Bone marrow (tissue), 2 donors: ENCODE data around the gene TSHZ3.

ENCODE experiments used
- DNase-seq, 2 donors: peaks; one replicate each; lab custom pipeline; 2025; lab: John Stamatoyannopoulos, UW

Gene TSHZ3

DNA sequence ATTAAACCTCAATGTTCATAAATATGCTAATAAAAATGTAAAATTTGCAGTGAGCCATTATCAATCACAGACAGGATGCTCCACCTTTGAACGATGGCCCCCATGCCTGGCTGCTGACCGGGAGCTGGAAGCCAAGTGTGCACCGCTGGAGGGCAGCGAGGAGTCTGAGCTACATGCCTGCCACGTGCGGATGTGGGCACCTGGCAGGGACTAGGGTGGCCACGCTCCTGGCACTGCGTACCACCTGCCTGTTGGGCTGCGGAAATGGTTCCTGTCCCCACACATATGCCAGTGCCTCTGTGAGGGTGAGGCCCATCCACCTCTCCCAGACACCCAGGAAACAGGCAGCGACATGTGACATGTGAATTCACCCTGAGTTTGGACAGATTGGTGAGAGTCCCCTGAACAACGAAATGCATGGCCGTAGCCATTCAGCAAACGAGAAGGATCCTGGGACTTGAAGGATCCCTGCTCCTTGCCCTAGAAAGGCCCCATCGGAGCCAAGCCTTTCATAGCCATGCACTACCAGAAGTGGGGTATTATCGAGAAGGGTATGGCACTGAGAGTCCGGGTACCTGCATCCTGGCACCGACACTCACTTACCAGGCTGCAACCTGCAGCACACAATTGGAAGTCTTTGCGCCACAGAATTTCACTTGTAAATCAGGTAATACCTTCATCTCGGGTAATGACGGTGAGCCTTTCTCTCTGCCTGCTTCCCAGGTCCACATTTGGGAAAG is 35.8 kb downstream of the TSHZ3 start:
- DNase-seq: no peak

- DNase-seq: no peak
Measured at GRCh38 chr19:31312677-31313244, 36.5 kb downstream of the TSHZ3 start.

DNA sequence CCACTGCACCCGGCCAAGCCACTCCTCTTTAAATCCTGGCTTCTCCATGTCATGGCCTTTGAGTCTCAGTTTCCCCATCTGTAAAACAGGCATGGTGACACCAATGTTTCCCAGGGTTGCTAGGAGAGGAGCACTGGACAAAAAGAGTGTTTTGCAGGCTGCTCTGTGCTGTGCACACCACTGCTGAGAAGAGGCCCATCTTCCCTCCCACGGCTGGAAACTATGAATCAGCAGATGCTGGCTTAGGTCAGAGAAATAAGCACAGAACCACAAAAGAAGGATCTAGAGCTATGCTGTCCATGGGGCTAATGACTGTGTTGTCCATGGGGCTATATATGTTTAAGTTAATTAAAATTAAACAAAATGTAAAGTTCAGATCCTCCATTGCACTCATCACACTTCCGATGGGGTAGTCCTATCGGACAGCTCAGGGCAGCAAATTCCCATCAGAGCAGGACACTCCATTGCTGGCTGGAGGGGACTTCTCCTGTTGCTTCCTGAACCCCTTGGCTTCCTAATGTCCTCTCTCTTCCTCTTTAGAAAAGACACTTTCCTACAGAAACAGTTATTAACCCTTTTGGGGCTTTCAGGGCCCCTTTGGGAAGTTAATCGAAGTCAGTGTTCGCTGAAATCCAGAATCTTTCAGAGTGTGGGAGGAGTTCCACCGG is 37.1 kb downstream of the TSHZ3 start:
- no peak for DNase-seq

- DNase-seq: no peak
Measured at GRCh38 chr19:31310432-31311133, 38.7 kb downstream of the TSHZ3 start.

- no peak for DNase-seq
Measured at GRCh38 chr19:31308781-31309180, 40.5 kb downstream of the TSHZ3 start.

GRCh38 chr19:31307071-31307669 is 42.1 kb downstream of the TSHZ3 start:
- DNase-seq: no peak

- DNase-seq: no peak
Measured at GRCh38 chr19:31306006-31306753, 43.1 kb downstream of the TSHZ3 start.

GRCh38 chr19:31304831-31305312 is 44.4 kb downstream of the TSHZ3 start:
- no peak for DNase-seq

DNA sequence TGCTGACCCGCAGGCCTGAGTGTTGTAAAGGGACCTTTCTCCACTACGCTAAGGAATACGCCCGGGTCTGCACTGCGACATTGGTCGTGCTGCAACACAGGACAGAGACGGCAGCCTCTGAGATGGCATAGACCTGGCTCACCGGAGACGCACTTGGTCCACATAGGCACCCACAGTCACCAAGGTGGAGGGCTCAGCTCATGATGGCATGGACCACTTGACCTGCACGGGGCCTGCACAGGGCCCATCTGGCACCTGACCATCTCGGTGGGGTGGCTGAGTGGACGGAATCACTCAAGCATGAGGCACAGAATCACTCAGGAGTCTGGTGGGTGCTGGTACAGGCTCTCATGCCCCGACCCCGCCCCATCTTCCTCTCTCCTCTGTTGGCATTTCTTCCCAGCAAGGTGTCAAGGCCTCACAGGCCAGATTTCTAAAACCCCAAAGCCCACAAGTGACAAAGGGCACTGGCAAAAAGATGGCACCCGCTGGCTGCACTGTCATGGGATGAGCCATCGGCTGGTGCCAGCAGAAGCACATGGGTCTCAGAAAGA is 45.9 kb downstream of the TSHZ3 start:
- DNase-seq: no peak

- DNase-seq: no peak
Measured at GRCh38 chr19:31301306-31301980, 47.8 kb downstream of the TSHZ3 start.

- DNase-seq: no peak
Measured at GRCh38 chr19:31300422-31300821, 48.8 kb downstream of the TSHZ3 start.

DNA sequence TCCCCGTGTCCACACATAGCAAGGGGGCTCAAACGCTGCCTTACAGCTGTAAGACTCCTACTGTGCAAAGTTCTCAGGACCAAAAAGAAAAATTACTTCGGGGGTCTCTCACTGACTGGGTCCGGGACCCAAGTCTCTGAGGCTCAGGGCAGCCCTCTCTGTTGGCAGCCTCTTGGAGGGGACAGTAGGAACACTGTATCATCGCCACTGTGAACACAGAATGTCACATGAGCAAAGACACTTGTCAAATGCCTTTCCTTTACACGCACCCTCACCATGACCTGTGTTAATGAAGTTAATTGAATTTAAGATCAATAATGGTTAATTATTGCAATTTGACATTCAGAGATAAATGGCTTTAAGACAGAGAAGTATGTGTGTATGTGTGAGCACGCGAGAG is 49.6 kb downstream of the TSHZ3 start:
- DNase-seq: no peak

DNA sequence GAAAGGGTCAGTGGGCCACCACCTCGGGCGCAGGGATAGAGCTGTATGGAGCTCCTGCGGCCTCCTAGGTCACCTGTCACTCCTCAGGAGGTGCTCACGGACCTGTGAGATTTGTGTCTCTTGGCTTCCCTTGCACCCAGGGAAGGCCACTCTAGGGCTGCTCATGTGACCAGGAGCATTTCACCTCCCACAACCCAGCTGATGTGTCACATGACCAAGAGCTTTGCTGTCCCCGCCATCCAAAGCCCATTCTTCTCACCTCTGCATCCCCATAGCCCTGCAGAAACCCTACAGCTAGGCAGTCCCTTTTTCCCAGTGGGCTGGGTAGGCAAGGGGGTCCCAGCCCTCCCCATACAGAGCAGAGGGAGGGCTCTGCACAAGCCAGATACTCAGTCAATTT is 51.2 kb downstream of the TSHZ3 start:
- no peak for DNase-seq

DNA sequence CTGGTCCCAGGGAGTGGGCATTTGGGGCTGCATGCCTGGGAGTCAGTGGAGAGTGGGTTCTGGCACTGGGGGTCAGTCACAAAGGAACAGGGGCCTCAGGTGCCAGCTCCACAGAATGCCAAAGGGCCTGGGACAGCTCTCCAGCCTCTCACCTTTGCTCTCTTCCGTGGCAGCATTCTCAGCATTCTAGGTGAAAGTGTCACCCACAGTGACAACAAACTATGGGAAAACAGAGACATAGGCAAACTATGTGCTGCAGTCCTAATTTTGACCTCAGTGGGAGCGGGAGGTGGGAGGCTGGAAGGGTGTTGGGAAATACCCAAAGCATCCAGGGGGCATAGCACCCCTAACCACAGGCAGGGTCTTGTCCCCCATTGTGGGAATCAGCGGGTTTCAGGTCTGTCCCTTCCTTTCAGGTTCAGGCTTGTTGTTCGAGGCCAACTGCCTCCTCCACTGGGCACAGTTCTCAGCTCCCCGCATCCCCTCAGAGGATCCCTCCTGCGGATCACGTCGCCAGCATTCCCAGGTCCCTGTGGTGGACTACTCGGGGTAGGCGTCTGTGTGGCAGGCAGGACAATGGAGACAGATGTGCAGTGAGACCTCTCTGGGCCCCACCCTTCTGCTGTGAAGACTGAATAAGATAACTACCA is 52.4 kb downstream of the TSHZ3 start:
- DNase-seq: no peak

- no peak for DNase-seq
Measured at GRCh38 chr19:31294189-31294588, 55.0 kb downstream of the TSHZ3 start.

DNA sequence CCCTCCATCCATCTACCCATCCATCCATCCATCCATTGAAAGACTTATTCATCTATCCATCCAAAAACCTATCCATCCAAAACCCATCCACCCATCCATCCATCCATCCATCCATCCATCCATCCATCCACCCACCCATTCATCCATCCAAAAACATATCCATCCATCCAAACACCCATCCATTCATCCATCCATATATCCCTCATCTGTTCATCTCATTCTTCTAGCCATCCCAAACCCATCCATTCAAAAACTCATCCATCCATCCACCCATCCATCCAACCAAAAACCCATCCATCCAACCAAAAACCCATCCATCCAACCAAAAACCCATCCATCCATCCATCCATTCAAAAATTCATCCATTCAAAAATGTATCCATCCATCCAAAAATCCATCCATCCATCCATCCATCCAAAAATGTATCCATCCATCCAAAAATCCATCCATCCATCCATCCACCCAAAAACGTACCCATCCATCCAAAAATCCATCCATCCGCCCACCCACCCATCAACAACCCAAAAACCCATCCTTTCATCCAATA is 56.5 kb downstream of the TSHZ3 start:
- no peak for DNase-seq

GRCh38 chr19:31290931-31291590 is 58.2 kb downstream of the TSHZ3 start:
- no peak for DNase-seq

DNA sequence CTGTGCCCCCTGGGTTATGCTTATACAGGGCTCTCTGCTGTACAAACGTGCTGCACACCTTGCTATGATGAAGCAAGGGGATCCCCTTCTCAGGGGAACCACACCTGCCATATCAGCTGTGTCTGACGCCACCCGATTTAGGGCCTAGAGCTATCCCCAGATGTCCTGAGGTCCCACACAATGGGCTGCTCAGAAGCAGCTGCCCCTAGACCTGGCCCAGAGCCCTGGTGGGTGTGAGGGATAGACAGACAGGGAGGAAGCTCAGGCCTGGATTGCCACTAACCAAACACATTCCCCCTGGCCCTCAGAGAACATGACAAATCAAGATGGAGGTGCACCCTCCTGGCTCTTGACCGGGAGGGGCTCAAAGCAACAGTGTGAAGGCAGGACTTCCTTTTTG is 59.3 kb downstream of the TSHZ3 start:
- DNase-seq: no peak

DNA sequence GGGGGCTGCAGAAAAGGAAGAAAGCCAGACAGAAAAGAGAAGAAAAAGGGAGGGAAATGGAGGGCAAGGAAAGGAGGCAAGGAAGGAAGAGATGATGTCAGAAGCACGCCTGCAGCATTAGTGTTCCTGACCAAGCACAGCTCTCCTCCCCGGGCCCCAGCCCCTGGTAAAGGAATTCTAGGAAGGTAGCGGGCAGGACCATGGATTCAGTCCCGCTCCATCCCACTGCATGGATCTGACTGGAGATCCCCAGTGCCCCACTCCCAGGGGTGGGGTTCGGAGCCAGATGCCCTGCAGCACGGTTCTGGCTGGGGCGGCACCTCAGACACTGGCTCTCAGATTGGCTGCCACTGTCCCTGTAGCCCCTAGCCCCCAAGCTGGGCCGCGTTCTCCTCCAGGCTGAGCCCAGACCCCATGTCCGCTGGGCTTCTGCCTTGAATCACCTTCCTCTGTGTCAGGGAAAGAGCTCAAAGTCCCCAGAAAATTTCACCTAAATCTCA is 59.8 kb downstream of the TSHZ3 start:
- DNase-seq: no peak
